NCI-H2107 (cell line): ENCODE data around the gene RHOBTB3.

Experiments
- DNase-seq: peaks from one replicate; lab custom pipeline; 2025; lab: John Stamatoyannopoulos, UW

Gene RHOBTB3

GRCh38 chr5:95763941-95764340 is 32.8 kb downstream of the RHOBTB3 start:
- DNase-seq, result no peak

- no peak for DNase-seq
These were observed 37.6 kb downstream of the RHOBTB3 start for GRCh38 chr5:95768731-95769130.

- DNase-seq, result no peak
These were observed 39.9 kb downstream of the RHOBTB3 start for GRCh38 chr5:95770830-95771708.

GRCh38 chr5:95771892-95772291 is 40.8 kb downstream of the RHOBTB3 start:
- no peak for DNase-seq

GRCh38 chr5:95773335-95774059 is 42.4 kb downstream of the RHOBTB3 start:
- DNase-seq, result no peak

- no peak for DNase-seq
These were observed 46.3 kb downstream of the RHOBTB3 start for GRCh38 chr5:95777441-95777840.

- no peak for DNase-seq
These were observed 47.7 kb downstream of the RHOBTB3 start for GRCh38 chr5:95778713-95779436.

GRCh38 chr5:95779611-95780010 is 48.5 kb downstream of the RHOBTB3 start:
- DNase-seq, result no peak

- no peak for DNase-seq
These were observed 49.5 kb downstream of the RHOBTB3 start for GRCh38 chr5:95780597-95780996.

GRCh38 chr5:95781101-95781583 is 50.0 kb downstream of the RHOBTB3 start:
- peak; percentile 7 for DNase-seq

- no peak for DNase-seq
These were observed 51.0 kb downstream of the RHOBTB3 start for GRCh38 chr5:95782181-95782580.

- no peak for DNase-seq
These were observed 52.5 kb downstream of the RHOBTB3 start for GRCh38 chr5:95783661-95784060.

- DNase-seq, result no peak
These were observed 53.6 kb downstream of the RHOBTB3 start for GRCh38 chr5:95784514-95785302.

- DNase-seq, result no peak
These were observed 55.8 kb downstream of the RHOBTB3 start for GRCh38 chr5:95786821-95787418.

GRCh38 chr5:95788493-95788892 is 57.4 kb downstream of the RHOBTB3 start:
- no peak for DNase-seq

GRCh38 chr5:95791751-95792150 is 60.6 kb downstream of the RHOBTB3 start:
- DNase-seq, result no peak

- DNase-seq, result no peak
These were observed 63.0 kb downstream of the RHOBTB3 start for GRCh38 chr5:95794070-95794516.

GRCh38 chr5:95797301-95797700 is 66.2 kb downstream of the RHOBTB3 start:
- no peak for DNase-seq

- no peak for DNase-seq
These were observed 66.9 kb downstream of the RHOBTB3 start for GRCh38 chr5:95798048-95798447.

GRCh38 chr5:95798545-95798944 is 67.4 kb downstream of the RHOBTB3 start:
- DNase-seq, result no peak

GRCh38 chr5:95799191-95799835 is 68.2 kb downstream of the RHOBTB3 start:
- no peak for DNase-seq
